Measurements from ENCODE around the gene ANK3. TPM values are rescaled to one million over a fixed set of nuclear protein-coding genes. Genes with fewer than 3 reads are reported as not detected.

ANK3 gene
- polyA plus RNA-seq, 1 donor from 2014 or later, result 114 TPM

- Histone ChIP-seq H3F3A (ENCODE audit: insufficient read depth, low read length, poor library complexity, severe bottlenecking) (no peaks in the 10 kb centered on the region), H3K9ac (ENCODE audit: low read length) (no peak overlapping the region), H4K20me1 (ENCODE audit: insufficient read depth) (no peaks in the 10 kb centered on the region), H3K36me3 (ENCODE audit: insufficient read depth, low read length) (peaks cover 21% of the 10 kb centered on the region), H3K27me3 (ENCODE audit: insufficient read depth, low read depth, low read length) (no peaks in the 10 kb centered on the region), H3K27ac (ENCODE audit: low read length) (no peak overlapping the region), H3K4me2 (ENCODE audit: low read length) (no peak overlapping the region), H2AFZ (ENCODE audit: low read depth, low read length) (no peak overlapping the region), H3K4me3 (ENCODE audit: low read length) (no peak overlapping the region), H3K9me2 (ENCODE audit: insufficient read depth, low read length) (no peaks in the 10 kb centered on the region), H3K79me2 (replicated peaks; ENCODE audit: insufficient read depth, low read length) (no peaks in the 10 kb centered on the region), H3K9me3 (ENCODE audit: low read length) (no peaks in the 10 kb centered on the region)
- TF ChIP-seq MXI1 (conservative IDR thresholded peaks at IDR 0.05; ENCODE audit: poor library complexity, severe bottlenecking), result no peak
- no peak for TF ChIP-seq POLR2AphosphoS5 (IDR thresholded peaks at IDR 0.05)
- no peak for TF ChIP-seq EP300 (conservative IDR thresholded peaks at IDR 0.05; ENCODE audit: poor library complexity, severe bottlenecking)
- no peak for TF ChIP-seq EZH2 (IDR thresholded peaks at IDR 0.05; ENCODE audit: borderline replicate concordance, insufficient read depth, low read length, poor library complexity, severe bottlenecking)
- TF ChIP-seq SMC3 (conservative IDR thresholded peaks at IDR 0.05; ENCODE audit: poor library complexity), result no peak
- TF ChIP-seq CTCF (IDR thresholded peaks at IDR 0.05; ENCODE audit: poor library complexity, severe bottlenecking), result no peak
- TF ChIP-seq TAF1 (IDR thresholded peaks at IDR 0.05; ENCODE audit: low read depth), result no peak
- no peak for TF ChIP-seq RAD21 (conservative IDR thresholded peaks at IDR 0.05)
Observed at GRCh38 chr10:60114765-60115586, 274.7 kb downstream of the ANK3 start.

GRCh38 chr10:60110739-60111138 is 278.9 kb downstream of the ANK3 start:
- no peak overlapping the region for H3K9ac ChIP-seq (ENCODE audit: low read length)
- H3K27me3 ChIP-seq (ENCODE audit: insufficient read depth, low read depth, low read length), result no peaks in the 10 kb centered on the region
- H3K27ac ChIP-seq (ENCODE audit: low read length), result no peak overlapping the region
- H3K36me3 ChIP-seq (ENCODE audit: insufficient read depth, low read length), result peaks cover 18% of the 10 kb centered on the region
- H3K9me2 ChIP-seq (ENCODE audit: insufficient read depth, low read length), result no peaks in the 10 kb centered on the region
- no peaks in the 10 kb centered on the region for H3F3A ChIP-seq (ENCODE audit: insufficient read depth, low read length, poor library complexity, severe bottlenecking)
- H3K4me3 ChIP-seq (ENCODE audit: low read length), result no peak overlapping the region
- H2AFZ ChIP-seq (ENCODE audit: low read depth, low read length), result no peak overlapping the region
- no peaks in the 10 kb centered on the region for H3K79me2 ChIP-seq (replicated peaks; ENCODE audit: insufficient read depth, low read length)
- TF ChIP-seq MXI1 (conservative IDR thresholded peaks at IDR 0.05; ENCODE audit: poor library complexity, severe bottlenecking) (no peak), SMC3 (conservative IDR thresholded peaks at IDR 0.05; ENCODE audit: poor library complexity) (no peak), EP300 (conservative IDR thresholded peaks at IDR 0.05; ENCODE audit: poor library complexity, severe bottlenecking) (no peak), EZH2 (IDR thresholded peaks at IDR 0.05; ENCODE audit: borderline replicate concordance, insufficient read depth, low read length, poor library complexity, severe bottlenecking) (no peak), TAF1 (IDR thresholded peaks at IDR 0.05; ENCODE audit: low read depth) (no peak), CTCF (IDR thresholded peaks at IDR 0.05; ENCODE audit: poor library complexity, severe bottlenecking) (no peak), POLR2AphosphoS5 (IDR thresholded peaks at IDR 0.05) (no peak), RAD21 (conservative IDR thresholded peaks at IDR 0.05) (no peak), REST (IDR thresholded peaks at IDR 0.05; ENCODE audit: borderline replicate concordance) (no peak)
- no peaks in the 10 kb centered on the region for H3K9me3 ChIP-seq (ENCODE audit: low read length)
- H3K4me2 ChIP-seq (ENCODE audit: low read length), result no peak overlapping the region
- H4K20me1 ChIP-seq (ENCODE audit: insufficient read depth), result no peaks in the 10 kb centered on the region
